Left ventricle myocardium inferior (tissue), 1 donor: ENCODE results near the gene MOSPD2. TPM values are rescaled to one million over a fixed set of nuclear protein-coding genes. Genes with fewer than 3 reads are reported as not detected.

Experiments
- DNase-seq: peaks from one replicate; pipeline ENCODE4 v3.0.0-alpha.2; 2020
- H3K27ac ChIP-seq: fragments of 200-600 bp; replicated peaks from 2 replicates; pipeline ENCODE4 v1.8.0; 2021
- H3K27me3 ChIP-seq: fragments of 200-600 bp; 2 replicates; pipeline ENCODE4 v1.8.0; 2021; ENCODE audit warnings: low read depth
- H3K36me3 ChIP-seq: fragments of 200-600 bp; 2 replicates; pipeline ENCODE4 v1.8.0; 2021
- H3K4me1 ChIP-seq: fragments of 200-600 bp; 2 replicates; pipeline ENCODE4 v1.8.0; 2021
- H3K4me3 ChIP-seq: fragments of 200-600 bp; 2 replicates; pipeline ENCODE4 v1.8.0; 2021; ENCODE audit warnings: mild to moderate bottlenecking, moderate library complexity
- H3K9me3 ChIP-seq: fragments of 200-600 bp; replicated peaks from 2 replicates; pipeline ENCODE4 v1.8.0; 2021
- CTCF ChIP-seq: fragments of 200-600 bp; IDR thresholded peaks from 2 replicates; pipeline ENCODE4 v1.8.0; 2021; ENCODE audit warnings: antibody characterized with exemption, mild to moderate bottlenecking, borderline replicate concordance
- intact Hi-C: fragments of 100-400 bp; cut with micrococcal nuclease; formaldehyde crosslinking; loops from one replicate; pipeline ENCODE4 v1.11.0; 2022
- total RNA-seq: library from RNA; stranded (reverse); fragmentation: NEBNext Ultra II Directional; extraction: Animal tissue kit (Norgen Biotek cat#: 25700); gene quantifications from one replicate; pipeline ENCODE4 v1.2.1, GENCODE V29; 2021
- donor health status: DM: no; HTN: yes; CAD: no; lungs with severe emphysema.

MOSPD2 gene
- total RNA-seq, 1 donor from 2014 or later = 6.2 TPM

GRCh38 chrX:14871767-14872166 is 1.5 kb upstream of the MOSPD2 start:
- Histone ChIP-seq H3K36me3 (no peaks in the 10 kb centered on the region), H3K27me3 (no peaks in the 10 kb centered on the region), H3K4me1 (peaks cover 10% of the 10 kb centered on the region), H3K4me3 (no peak overlapping the region), H3K9me3 (peaks cover 9% of the 10 kb centered on the region), H3K27ac (no peak overlapping the region)
- no peak for DNase-seq
- TF ChIP-seq CTCF = no peak
- intact Hi-C loops = no loop called here

- Histone ChIP-seq H3K9me3 (peaks cover 3% of the 10 kb centered on the region), H3K4me3 (peak overlapping the region; percentile 83), H3K36me3 (no peaks in the 10 kb centered on the region), H3K4me1 (peaks cover 10% of the 10 kb centered on the region), H3K27ac (no peak overlapping the region), H3K27me3 (no peaks in the 10 kb centered on the region)
- no peak for DNase-seq
- intact Hi-C loops = no loop called here
- TF ChIP-seq CTCF = no peak
Measured at GRCh38 chrX:14872355-14872754, 866 bp upstream of the MOSPD2 start.

- H3K4me3 ChIP-seq = peak overlapping the region; percentile 83
- peak overlapping the region; percentile 85 for H3K27ac ChIP-seq
- intact Hi-C loops = no loop called here
- H3K27me3 ChIP-seq = no peaks in the 10 kb centered on the region
- DNase-seq = no peak
- no peak for TF ChIP-seq CTCF
- no peaks in the 10 kb centered on the region for H3K9me3 ChIP-seq
- no peaks in the 10 kb centered on the region for H3K36me3 ChIP-seq
- H3K4me1 ChIP-seq = peaks cover 10% of the 10 kb centered on the region
Measured at GRCh38 chrX:14873676-14874049, 442 bp downstream of the MOSPD2 start.

- DNase-seq = no peak
- Histone ChIP-seq H3K4me3 (no peak overlapping the region), H3K27ac (no peak overlapping the region), H3K9me3 (no peaks in the 10 kb centered on the region), H3K4me1 (peaks cover 10% of the 10 kb centered on the region), H3K27me3 (no peaks in the 10 kb centered on the region), H3K36me3 (no peaks in the 10 kb centered on the region)
- intact Hi-C loops = no loop called here
- TF ChIP-seq CTCF = no peak
Measured at GRCh38 chrX:14875624-14876023, 2.4 kb downstream of the MOSPD2 start.

- no peak overlapping the region for H3K27ac ChIP-seq
- intact Hi-C loops = no loop called here
- no peaks in the 10 kb centered on the region for H3K9me3 ChIP-seq
- no peaks in the 10 kb centered on the region for H3K4me1 ChIP-seq
- no peaks in the 10 kb centered on the region for H3K36me3 ChIP-seq
- no peak overlapping the region for H3K4me3 ChIP-seq
- DNase-seq = no peak
- no peak for TF ChIP-seq CTCF
- H3K27me3 ChIP-seq = no peaks in the 10 kb centered on the region
Measured at GRCh38 chrX:14883826-14884225, 10.6 kb downstream of the MOSPD2 start.

- intact Hi-C loops = no loop called here
- H3K9me3 ChIP-seq = no peaks in the 10 kb centered on the region
- H3K4me1 ChIP-seq = no peaks in the 10 kb centered on the region
- DNase-seq = no peak
- no peaks in the 10 kb centered on the region for H3K27me3 ChIP-seq
- H3K4me3 ChIP-seq = no peak overlapping the region
- no peaks in the 10 kb centered on the region for H3K36me3 ChIP-seq
- no peak for TF ChIP-seq CTCF
- H3K27ac ChIP-seq = no peak overlapping the region
Measured at GRCh38 chrX:14884714-14885113, 11.5 kb downstream of the MOSPD2 start.
